AG04449 (cell line): ENCODE results near the gene IRF2BP2.

ENCODE experiments used
- CTCF ChIA-PET: fragments of 350-600 bp; formaldehyde crosslinking; extraction: SDS; loops from one replicate; lab custom pipeline; 2021; ENCODE audit warnings: antibody characterized with exemption; lab: Yijun Ruan, JAX
- POLR2A ChIA-PET: fragments of 400-600, 350-600 bp; formaldehyde crosslinking; extraction: SDS; loops from one replicate; lab custom pipeline; 2020; ENCODE audit warnings: antibody characterized with exemption, inconsistent platforms; lab: Yijun Ruan, JAX
- DNase-seq: peaks from one replicate; pipeline ENCODE4 v3.0.0-alpha.2; 2010; ENCODE audit warnings: low read depth, low spot score
- H3K4me3 ChIP-seq: 2 replicates; pipeline ENCODE4 v1.5.1; 2011; ENCODE audit warnings: low read depth, mild to moderate bottlenecking, control low read depth, low read length
- CTCF ChIP-seq: IDR thresholded peaks from one replicate; pipeline ENCODE4 v1.5.1; 2011; ENCODE audit warnings: mild to moderate bottlenecking, moderate library complexity, low read length, control low read depth, inconsistent platforms; ENCODE audit not compliant: insufficient read depth; ENCODE audit errors: missing control alignments

Gene IRF2BP2

GRCh38 chr1:234621657-234622335, 11.8 kb upstream of the IRF2BP2 start:
- DNase-seq = no peak
- TF ChIP-seq CTCF = no peak
- H3K4me3 ChIP-seq = 0 out of 2 replicates have a peak overlapping the region, but pooled peaks have one; percentile 13
- ChIA-PET CTCF (interaction anchor here (0.6 to 1.3 kb wide), 5 partner anchors 8 to 462 kb away, joined by 3 to 4 read pairs (median 3); no protein-coding TSS in a partner anchor), POLR2A (interaction anchor here (0.6 to 1.7 kb wide), 7 partner anchors 9 to 462 kb away, joined by 3 to 17 read pairs (median 4); partner anchors contain the start of gene IRF2BP2)

- CTCF ChIA-PET = no interaction called here
- DNase-seq = no peak
- no peak for TF ChIP-seq CTCF
- no peak overlapping the region for H3K4me3 ChIP-seq
- POLR2A ChIA-PET = interaction anchor here (1.2 to 1.7 kb wide), 5 partner anchors 8 to 462 kb away, joined by 4 to 17 read pairs (median 7); partner anchors contain the start of gene IRF2BP2
Measured at GRCh38 chr1:234621127-234621468, 11.1 kb upstream of the IRF2BP2 start.

- TF ChIP-seq CTCF = no peak
- CTCF ChIA-PET = interaction anchor here (1.1 to 2.1 kb wide), 6 partner anchors 9 to 463 kb away, joined by 3 to 9 read pairs (median 4); partner anchors contain the start of gene IRF2BP2
- no peak for DNase-seq
- no peak overlapping the region for H3K4me3 ChIP-seq
- POLR2A ChIA-PET = interaction anchor here (0.7 to 1.4 kb wide), 2 partner anchors 9 to 102 kb away, joined by 3 to 5 read pairs; no protein-coding TSS in a partner anchor
Measured at GRCh38 chr1:234620272-234621126, 10.5 kb upstream of the IRF2BP2 start.

GRCh38 chr1:234619794-234620247, 9.8 kb upstream of the IRF2BP2 start:
- CTCF ChIA-PET = interaction anchor here (1.1 to 2.1 kb wide), 6 partner anchors 10 to 464 kb away, joined by 3 to 9 read pairs (median 4); partner anchors contain the start of gene IRF2BP2
- no peak overlapping the region for H3K4me3 ChIP-seq
- TF ChIP-seq CTCF = no peak
- no peak for DNase-seq
- POLR2A ChIA-PET = interaction anchor here (0.7 to 1.4 kb wide), 2 partner anchors 9 to 102 kb away, joined by 3 to 5 read pairs; no protein-coding TSS in a partner anchor

- ChIA-PET POLR2A (interaction anchor here (0.8 to 1.4 kb wide), 2 partner anchors 8 to 105 kb away, joined by 3 to 5 read pairs; no protein-coding TSS in a partner anchor), CTCF (interaction anchor here (1.4 to 2.1 kb wide), 3 partner anchors 9 to 465 kb away, joined by 3 to 9 read pairs (median 5); partner anchors contain the start of gene IRF2BP2)
- H3K4me3 ChIP-seq = no peak overlapping the region
- no peak for DNase-seq
- TF ChIP-seq CTCF = no peak
Measured at GRCh38 chr1:234619071-234619480, 9.1 kb upstream of the IRF2BP2 start.
